22Rv1 (cell line): ENCODE measurements around the gene TMEM150B.

ENCODE experiments used
- CTCF ChIP-seq: fragments of 450-650 bp; IDR thresholded peaks from 2 replicates; pipeline ENCODE4 v1.5.1; 2017; ENCODE audit warnings: mild to moderate bottlenecking
- ZFX ChIP-seq: fragments of 450-650 bp; IDR thresholded peaks from 2 replicates; pipeline ENCODE4 v1.6.1; 2017; ENCODE audit warnings: antibody characterized with exemption, borderline replicate concordance

GRCh38 chr19:55368701-55369563, 43.8 kb upstream of the TMEM150B start:
- TF ChIP-seq CTCF (no peak), ZFX (no peak)
